Stimulated activated CD8-positive, alpha-beta memory T cell treated with anti-CD3 and anti-CD28 coated beads, Interleukin-15, amount 100 ng/mL, for 48 hours (primary cell): ENCODE results near the gene FAIM2.

Source experiments
- DNase-seq, 2 donors: peaks; one replicate each; pipeline ENCODE4 v3.0.0-alpha.2; 2020; ENCODE audit warnings: low read depth in 2 of 2

FAIM2 gene

GRCh38 chr12:49824895-49825294 lies 78.8 kb downstream of the FAIM2 start:
- DNase-seq = no peak

- DNase-seq = no peak
These were observed 79.3 kb downstream of the FAIM2 start for GRCh38 chr12:49824416-49824815.

- DNase-seq = no peak
These were observed 79.7 kb downstream of the FAIM2 start for GRCh38 chr12:49823951-49824350.

GRCh38 chr12:49823350-49823749 lies 80.3 kb downstream of the FAIM2 start:
- no peak for DNase-seq

GRCh38 chr12:49821373-49822287 lies 82.1 kb downstream of the FAIM2 start:
- no peak for DNase-seq

GRCh38 chr12:49819786-49820185 lies 83.9 kb downstream of the FAIM2 start:
- no peak for DNase-seq

GRCh38 chr12:49818241-49818895 lies 85.3 kb downstream of the FAIM2 start:
- no peak for DNase-seq
